HL-60/S4 treated with retinoic acid at 250 ng/mL for 4 days and 3 days (cell line): ENCODE measurements around the gene AADACL4.

ENCODE experiments used
- in situ Hi-C: fragments of 300-500 bp; cut with MboI; formaldehyde crosslinking; loops from 2 replicates; pipeline ENCODE4 v1.7.0; 2022; ENCODE audit warnings: low sequenced_read_pairs

AADACL4 gene

DNA sequence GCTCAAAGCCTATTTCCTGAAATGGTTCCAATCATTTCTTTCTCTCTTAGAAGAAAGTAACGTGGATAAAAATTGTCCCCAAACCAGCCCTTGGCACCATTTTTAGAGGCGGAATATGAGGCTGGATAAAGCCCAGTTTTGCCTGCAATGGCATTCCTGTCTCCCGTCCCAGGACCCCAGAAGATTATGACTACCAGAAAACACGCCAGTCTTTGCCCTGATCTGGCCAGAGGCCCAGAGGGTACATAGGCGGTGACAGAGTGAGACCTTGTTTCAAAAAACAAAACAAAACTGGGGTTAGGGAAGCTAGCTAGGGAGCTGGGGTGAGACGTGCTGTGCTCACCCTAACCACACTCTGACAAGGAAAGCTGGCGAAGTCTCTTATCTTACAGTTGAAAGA lies at the start of gene AADACL4:
Gene AADACL4 (plus strand): TSS at position 301 of the 400 bp plus-strand sequence. CDS start 462 bp downstream, outside the sequence.
- in situ Hi-C loops, result no loop called here

GRCh38 chr1:12594490-12594889 lies 49.4 kb upstream of the AADACL4 start:
- in situ Hi-C loops, result no loop called here

- in situ Hi-C loops, result no loop called here
These were observed 48.7 kb upstream of the AADACL4 start for GRCh38 chr1:12594966-12595756.

GRCh38 chr1:12595757-12596006 lies 48.2 kb upstream of the AADACL4 start:
- in situ Hi-C loops, result no loop called here

- in situ Hi-C loops, result no loop called here
These were observed 47.7 kb upstream of the AADACL4 start for GRCh38 chr1:12596007-12596821.

DNA sequence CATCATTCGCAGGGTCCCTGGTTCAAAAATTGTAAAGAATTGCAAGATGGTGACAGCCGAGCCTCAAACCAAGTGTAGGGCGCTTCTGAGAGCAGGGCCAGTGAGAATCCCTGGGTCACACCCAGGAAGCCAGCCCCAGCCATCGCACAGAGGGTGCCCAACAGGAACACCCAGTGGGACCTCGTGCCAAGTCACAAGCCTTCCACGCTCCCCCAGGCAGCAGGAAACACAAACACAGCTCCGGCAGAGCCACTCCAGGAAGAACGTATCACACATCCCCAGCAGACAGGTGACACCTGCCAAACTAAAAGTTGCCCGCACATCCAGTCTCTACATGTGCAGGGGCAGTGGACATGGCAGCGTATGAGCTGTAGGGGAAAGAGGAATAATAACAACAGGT lies 46.1 kb upstream of the AADACL4 start:
- in situ Hi-C loops, result no loop called here

GRCh38 chr1:12598974-12599373 lies 44.9 kb upstream of the AADACL4 start:
- in situ Hi-C loops, result no loop called here

- in situ Hi-C loops, result no loop called here
These were observed 44.2 kb upstream of the AADACL4 start for GRCh38 chr1:12599657-12600056.

DNA sequence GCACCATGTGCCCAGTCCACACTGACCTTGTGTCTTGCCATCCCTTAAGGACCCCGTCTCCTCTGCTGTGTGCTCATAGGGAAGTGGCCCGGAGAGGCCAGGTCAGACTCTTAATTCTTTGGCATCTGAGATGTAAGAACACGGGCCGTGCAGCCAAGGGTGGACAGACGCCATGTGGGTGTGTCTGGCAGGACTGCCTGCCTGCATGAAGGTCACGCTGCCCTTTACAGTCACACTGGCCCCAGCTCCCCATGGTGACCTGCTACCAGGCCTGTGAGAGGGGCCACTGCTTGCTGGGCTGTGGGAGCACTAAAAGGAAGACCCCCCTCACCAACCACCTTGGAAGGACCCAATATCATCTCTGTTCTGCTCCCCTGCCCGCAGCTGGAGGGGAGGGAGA lies 43.5 kb upstream of the AADACL4 start:
- in situ Hi-C loops, result no loop called here

DNA sequence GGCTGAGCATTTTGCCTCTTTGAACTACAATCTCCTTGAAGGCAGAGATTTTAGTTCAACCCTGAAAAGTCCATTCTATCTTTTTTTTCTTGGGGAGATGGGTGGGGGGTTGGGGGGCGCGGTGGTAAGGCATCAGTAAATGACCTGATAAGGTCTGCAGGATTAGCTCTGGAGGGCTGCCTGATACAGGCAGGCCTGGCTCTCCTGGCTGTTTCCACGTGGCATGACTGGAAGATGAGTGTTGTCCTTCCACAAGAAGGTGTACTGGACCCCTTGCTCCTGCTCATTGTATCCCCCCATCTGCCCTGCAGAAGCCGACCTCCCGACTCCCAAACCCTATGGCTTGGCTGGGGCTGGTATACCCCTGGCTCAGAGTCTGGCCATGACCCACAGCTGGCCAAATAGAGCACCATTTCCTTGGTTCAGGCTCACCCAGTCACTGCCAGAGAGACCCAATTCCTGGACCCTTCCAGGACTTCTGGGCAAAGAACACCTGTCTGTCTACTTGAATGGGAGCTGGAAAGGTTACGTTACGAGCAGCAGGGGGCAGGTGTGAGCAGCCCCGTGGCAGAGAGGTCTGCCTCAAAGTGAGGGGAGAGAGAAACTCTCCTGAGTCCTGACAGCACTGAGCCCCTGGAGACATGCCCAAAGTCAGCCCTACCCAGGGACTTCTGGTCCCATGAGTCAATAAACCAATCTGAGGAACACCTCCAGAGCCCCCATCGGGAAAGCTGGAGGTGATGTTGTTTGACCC lies 42.8 kb upstream of the AADACL4 start:
- in situ Hi-C loops, result no loop called here

- in situ Hi-C loops, result no loop called here
These were observed 41.9 kb upstream of the AADACL4 start for GRCh38 chr1:12601700-12602658.

DNA sequence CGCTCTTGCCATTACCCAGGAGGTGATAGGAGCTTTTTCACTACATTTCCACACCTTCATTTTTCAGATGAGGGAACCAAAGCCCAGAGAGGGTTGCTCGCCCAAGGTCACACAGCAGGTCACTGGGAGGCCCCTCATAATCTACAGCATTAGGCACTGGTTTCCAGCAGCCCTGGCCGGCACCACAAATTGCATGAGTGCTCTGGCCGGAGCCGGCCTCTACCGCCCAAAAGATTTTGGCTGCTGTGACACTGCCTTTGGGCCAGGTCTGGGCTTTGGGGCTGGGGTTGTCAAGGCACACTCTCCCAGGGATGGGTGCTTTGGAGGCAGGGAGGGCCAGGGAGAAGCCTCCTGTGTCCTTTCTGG lies 41.2 kb upstream of the AADACL4 start:
- in situ Hi-C loops, result no loop called here

- in situ Hi-C loops, result no loop called here
These were observed 40.7 kb upstream of the AADACL4 start for GRCh38 chr1:12603224-12603623.

DNA sequence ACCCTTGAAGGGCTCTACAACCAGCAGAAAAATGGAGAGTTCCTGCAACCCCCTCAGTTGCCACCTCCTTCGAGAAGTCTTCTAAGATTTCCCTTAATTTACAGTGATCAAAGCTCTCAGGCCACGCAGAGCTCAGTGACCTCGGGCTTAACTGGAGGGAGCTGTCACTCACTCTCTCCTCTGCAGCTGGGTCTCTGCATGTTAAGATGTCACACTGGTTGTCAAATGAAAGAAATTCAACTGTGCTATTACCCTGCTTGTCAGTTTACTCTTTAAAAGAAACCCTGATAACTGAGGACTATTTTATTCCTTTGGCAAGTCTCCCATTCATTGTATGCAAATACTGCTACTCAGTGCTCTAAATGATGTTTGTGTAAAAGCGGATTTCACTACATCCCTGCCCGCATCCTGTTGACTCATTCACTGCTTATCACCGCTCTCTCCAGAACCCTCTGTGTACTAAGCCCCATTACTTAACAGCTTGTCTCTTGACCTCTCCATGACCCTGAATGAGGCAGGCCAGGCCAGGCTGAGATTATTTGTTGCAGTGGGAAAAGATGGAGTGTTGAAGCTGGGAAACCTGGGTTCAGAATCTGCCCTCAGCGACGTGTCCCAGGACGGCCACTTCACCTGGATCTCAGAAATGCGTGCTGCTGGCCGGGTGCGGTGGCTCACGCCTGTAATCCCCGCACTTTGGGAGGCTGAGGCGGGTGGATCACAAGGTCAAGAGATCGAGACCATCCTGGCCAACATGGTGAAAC lies 39.6 kb upstream of the AADACL4 start:
- in situ Hi-C loops, result no loop called here

GRCh38 chr1:12604986-12605385 lies 38.9 kb upstream of the AADACL4 start:
- in situ Hi-C loops, result no loop called here

DNA sequence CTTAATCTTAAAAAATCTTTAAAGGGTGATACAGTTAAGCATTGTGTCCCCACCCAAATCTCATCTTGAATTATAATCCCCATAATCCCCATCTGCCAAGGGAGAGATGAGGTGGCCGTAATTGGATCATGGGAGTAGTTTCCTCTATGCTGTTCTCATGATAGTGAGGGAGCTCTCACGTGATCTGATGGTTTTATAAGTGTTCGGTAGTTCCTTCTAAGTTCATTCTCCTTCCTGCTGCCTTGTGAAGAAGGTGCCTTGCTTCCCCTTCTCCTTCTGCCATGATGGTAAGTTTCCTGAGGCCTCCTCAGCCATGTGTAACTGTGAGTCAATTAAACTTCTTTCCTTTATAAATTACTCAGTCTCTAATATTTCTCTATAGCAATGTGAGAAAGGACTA lies 36.6 kb upstream of the AADACL4 start:
- in situ Hi-C loops, result no loop called here

- in situ Hi-C loops, result no loop called here
These were observed 35.5 kb upstream of the AADACL4 start for GRCh38 chr1:12608311-12608957.

DNA sequence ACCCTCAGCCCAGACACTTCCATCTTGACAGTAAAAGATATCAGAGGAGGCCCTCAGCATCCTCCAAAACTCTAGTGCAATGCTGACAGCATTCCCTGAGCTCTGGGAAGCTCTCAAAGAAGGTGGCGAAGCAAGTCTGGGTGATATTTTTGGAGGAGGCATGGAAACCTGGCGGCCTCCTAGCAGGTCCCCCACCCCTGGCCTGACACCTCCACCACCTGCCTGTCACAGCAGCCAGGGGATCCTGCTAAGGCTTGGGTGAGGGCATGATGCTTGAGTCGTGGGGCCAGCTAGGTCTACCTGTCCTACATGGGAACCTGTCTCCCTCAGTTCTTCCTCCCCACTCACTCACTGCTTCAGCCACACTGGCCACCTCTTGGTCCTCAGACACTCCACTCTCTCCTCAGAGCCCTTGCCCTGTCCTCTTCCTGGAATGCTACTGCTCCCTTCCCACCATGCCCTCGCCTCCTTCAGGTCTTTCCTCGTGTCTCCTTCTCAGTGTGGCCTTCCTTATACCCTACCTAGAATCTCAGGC lies 34.3 kb upstream of the AADACL4 start:
- in situ Hi-C loops, result no loop called here

- in situ Hi-C loops, result no loop called here
These were observed 33.5 kb upstream of the AADACL4 start for GRCh38 chr1:12610305-12610935.
